MM.1S (cell line): ENCODE results near the gene PHC3.

Experiments used
- DNase-seq: peaks from one replicate; pipeline ENCODE4 v3.0.0-alpha.2; 2015
- H2AFZ ChIP-seq: fragments of 300-600 bp; sonication (generic); 2 replicates; pipeline ENCODE4 v1.6.0; 2016; ENCODE audit warnings: antibody characterized with exemption, low read length
- H3F3A ChIP-seq: fragments of 300-600 bp; sonication (generic); 2 replicates; pipeline ENCODE4 v1.6.1; 2016; ENCODE audit warnings: mild to moderate bottlenecking, antibody characterized with exemption, low read length, moderate library complexity, mixed read lengths; ENCODE audit not compliant: insufficient read depth
- H3K27ac ChIP-seq: fragments of 300-600 bp; sonication (generic); 2 replicates; pipeline ENCODE4 v1.5.1; 2016; ENCODE audit warnings: mild to moderate bottlenecking, low read length
- H3K27me3 ChIP-seq: fragments of 300-600 bp; sonication (generic); replicated peaks from 2 replicates; pipeline ENCODE4 v1.6.0; 2016; ENCODE audit warnings: low read length; ENCODE audit not compliant: insufficient read depth
- H3K36me3 ChIP-seq: fragments of 300-600 bp; sonication (generic); replicated peaks from 2 replicates; pipeline ENCODE4 v1.6.1; 2016; ENCODE audit warnings: mild to moderate bottlenecking, low read length, mixed read lengths; ENCODE audit not compliant: insufficient read depth
- H3K4me1 ChIP-seq: fragments of 300-600 bp; sonication (generic); 2 replicates; pipeline ENCODE4 v1.6.1; 2016; ENCODE audit warnings: low read length, mixed read lengths
- H3K4me2 ChIP-seq: fragments of 300-600 bp; sonication (generic); 2 replicates; pipeline ENCODE4 v1.6.0; 2016; ENCODE audit warnings: low read depth, low read length
- H3K4me3 ChIP-seq: fragments of 300-600 bp; sonication (generic); 2 replicates; pipeline ENCODE4 v1.5.1; 2016; ENCODE audit warnings: low read length, mixed read lengths
- H3K79me2 ChIP-seq: fragments of 300-600 bp; sonication (generic); 2 replicates; pipeline ENCODE4 v1.6.1; 2016; ENCODE audit warnings: mixed run types, low read length, mixed read lengths
- H3K9ac ChIP-seq: fragments of 300-600 bp; sonication (generic); 2 replicates; pipeline ENCODE4 v1.6.1; 2016; ENCODE audit warnings: low read length, mixed read lengths
- H3K9me2 ChIP-seq: fragments of 300-600 bp; sonication (generic); replicated peaks from 2 replicates; pipeline ENCODE4 v1.6.1; 2016; ENCODE audit warnings: mild to moderate bottlenecking, low read length, mixed read lengths; ENCODE audit not compliant: insufficient read depth
- H3K9me3 ChIP-seq: fragments of 300-600 bp; sonication (generic); replicated peaks from 2 replicates; pipeline ENCODE4 v1.6.1; 2016; ENCODE audit warnings: mild to moderate bottlenecking, low read length, mixed read lengths; ENCODE audit not compliant: insufficient read depth
- H4K20me1 ChIP-seq: fragments of 300-600 bp; sonication (generic); 2 replicates; pipeline ENCODE4 v1.6.1; 2016; ENCODE audit warnings: mild to moderate bottlenecking, low read length, moderate library complexity, mixed read lengths; ENCODE audit not compliant: insufficient read depth
- CTCF ChIP-seq: fragments of 300-600 bp; sonication (generic); IDR thresholded peaks from 2 replicates; pipeline ENCODE4 v1.5.1; 2016; ENCODE audit warnings: antibody characterized with exemption, low read length, mixed read lengths
- EZH2 ChIP-seq: fragments of 300-600 bp; sonication (generic); optimal IDR thresholded peaks from 2 replicates; pipeline ENCODE3; 2017; ENCODE audit warnings: low read depth, mild to moderate bottlenecking, antibody characterized with exemption, low read length, mixed read lengths
- EZH2phosphoT487 ChIP-seq: fragments of 300-600 bp; sonication (generic); IDR thresholded peaks from 2 replicates; pipeline ENCODE4 v1.6.1; 2018; ENCODE audit warnings: antibody characterized with exemption, low read length

The PHC3 gene

GRCh38 chr3:170204509-170204908 lies 23.0 kb upstream of the PHC3 start:
- H3K9ac ChIP-seq: no peak overlapping the region
- H3K4me2 ChIP-seq: no peak overlapping the region
- H2AFZ ChIP-seq: no peak overlapping the region

GRCh38 chr3:170204023-170204472 lies 22.5 kb upstream of the PHC3 start:
- H3K4me2 ChIP-seq: no peak overlapping the region
- H3K36me3 ChIP-seq: no peaks in the 10 kb centered on the region
- TF ChIP-seq EZH2phosphoT487: no peak
- no peak for TF ChIP-seq CTCF
- TF ChIP-seq EZH2: no peak
- H3K9me2 ChIP-seq: no peaks in the 10 kb centered on the region
- H3K4me3 ChIP-seq: no peak overlapping the region
- H3K27ac ChIP-seq: no peak overlapping the region
- no peaks in the 10 kb centered on the region for H3K9me3 ChIP-seq
- no peaks in the 10 kb centered on the region for H4K20me1 ChIP-seq
- H3K4me1 ChIP-seq: no peaks in the 10 kb centered on the region
- H3K79me2 ChIP-seq: no peaks in the 10 kb centered on the region
- no peak overlapping the region for H2AFZ ChIP-seq
- H3K9ac ChIP-seq: no peak overlapping the region
- no peak for DNase-seq
- H3K27me3 ChIP-seq: no peaks in the 10 kb centered on the region
- H3F3A ChIP-seq: no peaks in the 10 kb centered on the region

More at GRCh38 chr3:170204509-170204908, 23.0 kb upstream of the PHC3 start:
- H4K20me1 ChIP-seq: no peaks in the 10 kb centered on the region
- no peaks in the 10 kb centered on the region for H3K27me3 ChIP-seq
- H3F3A ChIP-seq: no peaks in the 10 kb centered on the region
- no peaks in the 10 kb centered on the region for H3K36me3 ChIP-seq
- H3K4me1 ChIP-seq: no peaks in the 10 kb centered on the region
- no peaks in the 10 kb centered on the region for H3K79me2 ChIP-seq
- no peaks in the 10 kb centered on the region for H3K9me2 ChIP-seq
- H3K4me3 ChIP-seq: no peak overlapping the region
- no peak overlapping the region for H3K27ac ChIP-seq
- H3K9me3 ChIP-seq: no peaks in the 10 kb centered on the region
- no peak for TF ChIP-seq EZH2phosphoT487
- no peak for DNase-seq

- Histone ChIP-seq H3K4me1 (no peaks in the 10 kb centered on the region), H3F3A (no peaks in the 10 kb centered on the region), H3K36me3 (no peaks in the 10 kb centered on the region), H4K20me1 (no peaks in the 10 kb centered on the region), H3K4me3 (no peak overlapping the region), H3K79me2 (no peaks in the 10 kb centered on the region), H3K27ac (no peak overlapping the region), H3K9ac (no peak overlapping the region), H2AFZ (no peak overlapping the region), H3K9me3 (no peaks in the 10 kb centered on the region), H3K4me2 (no peak overlapping the region), H3K27me3 (no peaks in the 10 kb centered on the region), H3K9me2 (no peaks in the 10 kb centered on the region)
- DNase-seq: no peak
- TF ChIP-seq EZH2phosphoT487 (no peak), EZH2 (no peak), CTCF (no peak)
These were observed 21.9 kb upstream of the PHC3 start for GRCh38 chr3:170203457-170203856.

GRCh38 chr3:170201527-170201926 lies 20.0 kb upstream of the PHC3 start:
- DNase-seq: no peak
- Histone ChIP-seq H3K4me1 (no peaks in the 10 kb centered on the region), H3K36me3 (no peaks in the 10 kb centered on the region), H3F3A (no peaks in the 10 kb centered on the region), H3K27me3 (no peaks in the 10 kb centered on the region), H3K4me3 (no peak overlapping the region), H3K9me3 (no peaks in the 10 kb centered on the region), H3K9me2 (no peaks in the 10 kb centered on the region), H3K4me2 (no peak overlapping the region), H3K27ac (no peak overlapping the region), H4K20me1 (no peaks in the 10 kb centered on the region), H3K79me2 (no peaks in the 10 kb centered on the region), H3K9ac (no peak overlapping the region), H2AFZ (no peak overlapping the region)
- no peak for TF ChIP-seq EZH2phosphoT487
- no peak for TF ChIP-seq EZH2
- TF ChIP-seq CTCF: no peak
